GM12878 (cell line): ENCODE data around the gene DNAAF1. TPM values are rescaled to one million over a fixed set of nuclear protein-coding genes. Genes with fewer than 3 reads are reported as not detected.
A peak's percentile ranks its signal among the peaks of the same experiment; 100 is the strongest.

Experiments used
- CBFB ChIP-seq: IDR thresholded peaks from 2 replicates; pipeline ENCODE4 v1.6.1; 2016; ENCODE audit warnings: antibody characterized with exemption, low read depth
- CEBPB ChIP-seq, 2 experiments: fragments of 150-350 bp in 1 of 2; IDR thresholded peaks; 2 replicates each; pipeline ENCODE4 v1.6.1; 2012 to 2014; ENCODE audit warnings: low read depth in 2 of 2, low read length in 2 of 2, borderline replicate concordance in 1 of 2, inconsistent platforms in 1 of 2
- CREM ChIP-seq: IDR thresholded peaks from 2 replicates; pipeline ENCODE4 v1.6.1; 2014; ENCODE audit warnings: antibody characterized with exemption, low read depth
- KAT2A ChIP-seq: conservative IDR thresholded peaks from 2 replicates; pipeline ENCODE4 v1.6.1; 2011; ENCODE audit warnings: low read depth, low read length; ENCODE audit not compliant: control insufficient read depth
- KDM1A ChIP-seq: fragments of 200-600 bp; sonication (generic); IDR thresholded peaks from 2 replicates; pipeline ENCODE4 v1.6.1; 2016; ENCODE audit warnings: borderline replicate concordance
- SPI1 ChIP-seq: IDR thresholded peaks from 2 replicates; pipeline ENCODE4 v1.6.1; 2011; ENCODE audit warnings: low read depth, mild to moderate bottlenecking, low read length, moderate library complexity, borderline replicate concordance; ENCODE audit not compliant: insufficient read depth
- STAT3 ChIP-seq: IDR thresholded peaks from 2 replicates; pipeline ENCODE4 v1.6.1; 2011; ENCODE audit warnings: low read depth, low read length, improper control_type of control experiment
- YY1 ChIP-seq: IDR thresholded peaks from 2 replicates; pipeline ENCODE4 v1.6.1; 2011; ENCODE audit warnings: low read depth, mild to moderate bottlenecking, low read length
- ZBED1 ChIP-seq: IDR thresholded peaks from 2 replicates; pipeline ENCODE4 v1.6.1; 2016; ENCODE audit warnings: borderline replicate concordance
- ZNF384 ChIP-seq: IDR thresholded peaks from 2 replicates; pipeline ENCODE4 v1.6.1; 2012; ENCODE audit warnings: low read depth, mild to moderate bottlenecking, low read length, improper control_type of control experiment, borderline replicate concordance
- ZSCAN29 ChIP-seq: fragments of 450-650 bp; IDR thresholded peaks from 2 replicates; pipeline ENCODE4 v1.6.1; 2017; ENCODE audit warnings: mild to moderate bottlenecking, moderate library complexity
- polyA plus RNA-seq, 11 experiments: library from polyadenylated mRNA; depleted of rRNA in 4 of 11; unstranded in 6 of 11; stranded (reverse) in 5 of 11; fragments of >200 nt; fragmentation: Nextera tagmentation in 4 of 11; fragmentation: Illumina TruSeq in 1 of 11; extraction: Ambion mirVana in 4 of 11; extraction: Trizol in 1 of 11; gene quantifications; 1 replicate in 1 of 11; 2 replicates in 10 of 11; pipeline versions ENCODE4 v1.2.1 to v1.2.3, GENCODE V29; 2011 to 2016; ENCODE audit warnings: inconsistent platforms in 2 of 11, missing spikeins in 2 of 11, low read depth in 1 of 11
- total RNA-seq, 4 experiments: library from RNA; depleted of rRNA in 3 of 4; stranded (reverse); fragments of >200 nt in 3 of 4; fragmentation: Illumina TruSeq in 1 of 4; extraction: Trizol in 1 of 4; gene quantifications; 2 replicates each; pipeline versions ENCODE4 v1.2.1 to v1.2.3, GENCODE V29; 2013 to 2021
- TF ChIP-seq, protein P1 (sequence below): fragments of 450-650 bp; IDR thresholded peaks from 2 replicates; pipeline ENCODE4 v1.6.1; 2018; ENCODE audit warnings: mild to moderate bottlenecking, low read depth, moderate library complexity; ENCODE audit not compliant: partially characterized antibody
- TF ChIP-seq, protein P2 (sequence below): fragments of 450-650 bp; IDR thresholded peaks from 2 replicates; pipeline ENCODE4 v1.6.1; 2016; ENCODE audit warnings: mild to moderate bottlenecking
- TF ChIP-seq, protein P3 (sequence below): fragments of 450-650 bp; IDR thresholded peaks from 2 replicates; pipeline ENCODE4 v1.6.1; 2017; ENCODE audit warnings: mild to moderate bottlenecking
- TF ChIP-seq, protein P4 (sequence below): fragments of 450-650 bp; IDR thresholded peaks from 2 replicates; pipeline ENCODE4 v1.6.1; 2017; ENCODE audit warnings: mild to moderate bottlenecking, moderate library complexity

Gene DNAAF1
- total and polyA plus RNA-seq, 10 of the 15 experiments (the other 5 are each of a cell fraction or from before 2014, with no cell fraction given) = 0.02 to 0.76 (median 0.08) TPM; not detected in 6

DNA sequence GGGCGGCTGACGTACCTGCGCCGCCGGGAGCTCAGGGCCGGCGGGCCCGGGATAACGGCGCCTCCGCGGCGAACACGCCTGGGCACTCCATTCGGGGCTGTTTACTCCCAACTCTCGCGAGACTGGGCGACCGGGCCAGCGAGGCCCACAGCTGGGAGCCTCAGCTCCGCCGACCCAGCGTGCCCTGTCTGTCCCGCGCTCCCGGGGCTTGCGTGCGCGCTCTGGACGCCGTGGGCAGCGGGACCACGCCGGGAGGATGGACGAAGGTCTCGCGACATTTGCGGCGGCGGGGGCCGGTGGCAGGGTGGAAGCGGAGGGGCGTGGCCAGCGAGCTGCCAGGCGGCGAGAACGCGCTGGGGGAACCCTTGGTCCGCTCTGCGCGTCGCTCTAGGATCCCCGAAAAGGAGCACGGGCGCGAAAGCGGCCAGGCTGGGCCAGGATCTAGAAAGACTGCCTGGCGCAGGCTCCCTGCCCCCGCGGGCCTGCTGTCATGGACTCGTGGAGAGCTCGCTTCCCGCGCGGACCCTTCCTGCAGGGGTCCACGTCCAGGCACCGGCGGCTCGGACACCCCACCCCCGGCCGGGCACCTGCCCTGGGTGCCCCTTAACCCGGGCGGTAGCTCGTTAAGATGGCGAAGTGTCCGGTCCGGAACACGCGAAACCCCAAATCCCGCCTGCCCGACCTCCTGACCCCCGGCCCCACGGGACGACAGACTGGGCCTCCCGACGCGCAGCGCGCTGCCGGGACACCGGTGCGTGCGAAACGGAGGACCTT, 28.2 kb upstream of the DNAAF1 start, which contains the start of gene MBTPS1 (continued):
- TF ChIP-seq, protein P1, sequence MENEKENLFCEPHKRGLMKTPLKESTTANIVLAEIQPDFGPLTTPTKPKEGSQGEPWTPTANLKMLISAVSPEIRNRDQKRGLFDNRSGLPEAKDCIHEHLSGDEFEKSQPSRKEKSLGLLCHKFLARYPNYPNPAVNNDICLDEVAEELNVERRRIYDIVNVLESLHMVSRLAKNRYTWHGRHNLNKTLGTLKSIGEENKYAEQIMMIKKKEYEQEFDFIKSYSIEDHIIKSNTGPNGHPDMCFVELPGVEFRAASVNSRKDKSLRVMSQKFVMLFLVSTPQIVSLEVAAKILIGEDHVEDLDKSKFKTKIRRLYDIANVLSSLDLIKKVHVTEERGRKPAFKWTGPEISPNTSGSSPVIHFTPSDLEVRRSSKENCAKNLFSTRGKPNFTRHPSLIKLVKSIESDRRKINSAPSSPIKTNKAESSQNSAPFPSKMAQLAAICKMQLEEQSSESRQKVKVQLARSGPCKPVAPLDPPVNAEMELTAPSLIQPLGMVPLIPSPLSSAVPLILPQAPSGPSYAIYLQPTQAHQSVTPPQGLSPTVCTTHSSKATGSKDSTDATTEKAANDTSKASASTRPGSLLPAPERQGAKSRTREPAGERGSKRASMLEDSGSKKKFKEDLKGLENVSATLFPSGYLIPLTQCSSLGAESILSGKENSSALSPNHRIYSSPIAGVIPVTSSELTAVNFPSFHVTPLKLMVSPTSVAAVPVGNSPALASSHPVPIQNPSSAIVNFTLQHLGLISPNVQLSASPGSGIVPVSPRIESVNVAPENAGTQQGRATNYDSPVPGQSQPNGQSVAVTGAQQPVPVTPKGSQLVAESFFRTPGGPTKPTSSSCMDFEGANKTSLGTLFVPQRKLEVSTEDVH = no peak
- TF ChIP-seq YY1 = peak; percentile 70
- TF ChIP-seq STAT3 = no peak
- TF ChIP-seq CEBPB (IDR thresholded peaks at IDR 0.05; ENCODE audit: borderline replicate concordance in 1 of 2, low read depth in 2 of 2, low read length in 2 of 2) = no peak
- no peak for TF ChIP-seq SPI1
- TF ChIP-seq, protein P2, sequence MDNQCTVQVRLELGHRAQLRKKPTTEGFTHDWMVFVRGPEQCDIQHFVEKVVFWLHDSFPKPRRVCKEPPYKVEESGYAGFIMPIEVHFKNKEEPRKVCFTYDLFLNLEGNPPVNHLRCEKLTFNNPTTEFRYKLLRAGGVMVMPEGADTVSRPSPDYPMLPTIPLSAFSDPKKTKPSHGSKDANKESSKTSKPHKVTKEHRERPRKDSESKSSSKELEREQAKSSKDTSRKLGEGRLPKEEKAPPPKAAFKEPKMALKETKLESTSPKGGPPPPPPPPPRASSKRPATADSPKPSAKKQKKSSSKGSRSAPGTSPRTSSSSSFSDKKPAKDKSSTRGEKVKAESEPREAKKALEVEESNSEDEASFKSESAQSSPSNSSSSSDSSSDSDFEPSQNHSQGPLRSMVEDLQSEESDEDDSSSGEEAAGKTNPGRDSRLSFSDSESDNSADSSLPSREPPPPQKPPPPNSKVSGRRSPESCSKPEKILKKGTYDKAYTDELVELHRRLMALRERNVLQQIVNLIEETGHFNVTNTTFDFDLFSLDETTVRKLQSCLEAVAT = no peak
- no peak for TF ChIP-seq CREM
- TF ChIP-seq KDM1A = no peak
- TF ChIP-seq ZSCAN29 = no peak
- TF ChIP-seq, protein P3, sequence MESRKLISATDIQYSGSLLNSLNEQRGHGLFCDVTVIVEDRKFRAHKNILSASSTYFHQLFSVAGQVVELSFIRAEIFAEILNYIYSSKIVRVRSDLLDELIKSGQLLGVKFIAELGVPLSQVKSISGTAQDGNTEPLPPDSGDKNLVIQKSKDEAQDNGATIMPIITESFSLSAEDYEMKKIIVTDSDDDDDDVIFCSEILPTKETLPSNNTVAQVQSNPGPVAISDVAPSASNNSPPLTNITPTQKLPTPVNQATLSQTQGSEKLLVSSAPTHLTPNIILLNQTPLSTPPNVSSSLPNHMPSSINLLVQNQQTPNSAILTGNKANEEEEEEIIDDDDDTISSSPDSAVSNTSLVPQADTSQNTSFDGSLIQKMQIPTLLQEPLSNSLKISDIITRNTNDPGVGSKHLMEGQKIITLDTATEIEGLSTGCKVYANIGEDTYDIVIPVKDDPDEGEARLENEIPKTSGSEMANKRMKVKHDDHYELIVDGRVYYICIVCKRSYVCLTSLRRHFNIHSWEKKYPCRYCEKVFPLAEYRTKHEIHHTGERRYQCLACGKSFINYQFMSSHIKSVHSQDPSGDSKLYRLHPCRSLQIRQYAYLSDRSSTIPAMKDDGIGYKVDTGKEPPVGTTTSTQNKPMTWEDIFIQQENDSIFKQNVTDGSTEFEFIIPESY = no peak
- peak; percentile 69; the same call in 1 of the 2 replicates for TF ChIP-seq CBFB
- no peak for TF ChIP-seq KAT2A
- TF ChIP-seq, protein P4, sequence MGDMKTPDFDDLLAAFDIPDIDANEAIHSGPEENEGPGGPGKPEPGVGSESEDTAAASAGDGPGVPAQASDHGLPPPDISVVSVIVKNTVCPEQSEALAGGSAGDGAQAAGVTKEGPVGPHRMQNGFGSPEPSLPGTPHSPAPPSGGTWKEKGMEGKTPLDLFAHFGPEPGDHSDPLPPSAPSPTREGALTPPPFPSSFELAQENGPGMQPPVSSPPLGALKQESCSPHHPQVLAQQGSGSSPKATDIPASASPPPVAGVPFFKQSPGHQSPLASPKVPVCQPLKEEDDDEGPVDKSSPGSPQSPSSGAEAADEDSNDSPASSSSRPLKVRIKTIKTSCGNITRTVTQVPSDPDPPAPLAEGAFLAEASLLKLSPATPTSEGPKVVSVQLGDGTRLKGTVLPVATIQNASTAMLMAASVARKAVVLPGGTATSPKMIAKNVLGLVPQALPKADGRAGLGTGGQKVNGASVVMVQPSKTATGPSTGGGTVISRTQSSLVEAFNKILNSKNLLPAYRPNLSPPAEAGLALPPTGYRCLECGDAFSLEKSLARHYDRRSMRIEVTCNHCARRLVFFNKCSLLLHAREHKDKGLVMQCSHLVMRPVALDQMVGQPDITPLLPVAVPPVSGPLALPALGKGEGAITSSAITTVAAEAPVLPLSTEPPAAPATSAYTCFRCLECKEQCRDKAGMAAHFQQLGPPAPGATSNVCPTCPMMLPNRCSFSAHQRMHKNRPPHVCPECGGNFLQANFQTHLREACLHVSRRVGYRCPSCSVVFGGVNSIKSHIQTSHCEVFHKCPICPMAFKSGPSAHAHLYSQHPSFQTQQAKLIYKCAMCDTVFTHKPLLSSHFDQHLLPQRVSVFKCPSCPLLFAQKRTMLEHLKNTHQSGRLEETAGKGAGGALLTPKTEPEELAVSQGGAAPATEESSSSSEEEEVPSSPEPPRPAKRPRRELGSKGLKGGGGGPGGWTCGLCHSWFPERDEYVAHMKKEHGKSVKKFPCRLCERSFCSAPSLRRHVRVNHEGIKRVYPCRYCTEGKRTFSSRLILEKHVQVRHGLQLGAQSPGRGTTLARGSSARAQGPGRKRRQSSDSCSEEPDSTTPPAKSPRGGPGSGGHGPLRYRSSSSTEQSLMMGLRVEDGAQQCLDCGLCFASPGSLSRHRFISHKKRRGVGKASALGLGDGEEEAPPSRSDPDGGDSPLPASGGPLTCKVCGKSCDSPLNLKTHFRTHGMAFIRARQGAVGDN = 0 out of 2 replicates have a peak, but pooled peaks have one; percentile 57
- no peak for TF ChIP-seq ZNF384
- no peak for TF ChIP-seq ZBED1
